ENCODE data around the gene CTSZ. TPM values are rescaled to one million over a fixed set of nuclear protein-coding genes. Genes with fewer than 3 reads are reported as not detected.

Gene CTSZ
- total RNA-seq, 1 donor from 2014 or later, result 109 TPM

DNA sequence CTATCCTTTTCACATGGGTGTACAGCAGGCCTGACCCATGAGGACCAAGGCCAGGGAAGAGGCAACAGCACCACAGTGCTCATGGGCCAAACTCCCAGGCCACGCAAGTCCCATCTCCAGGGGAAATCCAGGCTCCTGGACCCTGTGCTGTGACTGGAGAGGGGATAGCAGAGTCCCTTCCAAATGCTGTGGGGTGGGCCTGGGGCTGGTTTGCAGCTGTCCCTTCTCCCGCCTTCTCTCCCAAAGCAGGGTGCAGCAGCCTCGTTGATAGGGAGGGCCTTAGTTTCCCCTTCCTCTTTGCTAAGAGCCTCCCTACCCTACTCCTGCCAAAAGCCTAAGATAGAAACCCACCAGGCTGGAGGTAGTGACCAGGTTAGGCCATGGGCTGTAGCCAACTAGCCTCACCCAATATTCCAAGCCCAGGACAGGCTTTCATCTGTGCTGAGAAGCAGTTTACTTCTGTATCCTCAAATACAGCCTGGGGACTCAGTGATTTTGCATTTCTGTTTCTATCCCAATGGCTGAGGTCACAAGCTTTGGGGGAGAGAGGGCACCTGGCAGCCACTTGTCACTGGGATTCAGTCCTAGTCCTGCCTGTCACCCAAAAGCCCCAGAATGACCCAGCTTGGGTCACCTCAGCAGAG is 1.4 kb downstream of the CTSZ start:
- TF ChIP-seq, protein P1, sequence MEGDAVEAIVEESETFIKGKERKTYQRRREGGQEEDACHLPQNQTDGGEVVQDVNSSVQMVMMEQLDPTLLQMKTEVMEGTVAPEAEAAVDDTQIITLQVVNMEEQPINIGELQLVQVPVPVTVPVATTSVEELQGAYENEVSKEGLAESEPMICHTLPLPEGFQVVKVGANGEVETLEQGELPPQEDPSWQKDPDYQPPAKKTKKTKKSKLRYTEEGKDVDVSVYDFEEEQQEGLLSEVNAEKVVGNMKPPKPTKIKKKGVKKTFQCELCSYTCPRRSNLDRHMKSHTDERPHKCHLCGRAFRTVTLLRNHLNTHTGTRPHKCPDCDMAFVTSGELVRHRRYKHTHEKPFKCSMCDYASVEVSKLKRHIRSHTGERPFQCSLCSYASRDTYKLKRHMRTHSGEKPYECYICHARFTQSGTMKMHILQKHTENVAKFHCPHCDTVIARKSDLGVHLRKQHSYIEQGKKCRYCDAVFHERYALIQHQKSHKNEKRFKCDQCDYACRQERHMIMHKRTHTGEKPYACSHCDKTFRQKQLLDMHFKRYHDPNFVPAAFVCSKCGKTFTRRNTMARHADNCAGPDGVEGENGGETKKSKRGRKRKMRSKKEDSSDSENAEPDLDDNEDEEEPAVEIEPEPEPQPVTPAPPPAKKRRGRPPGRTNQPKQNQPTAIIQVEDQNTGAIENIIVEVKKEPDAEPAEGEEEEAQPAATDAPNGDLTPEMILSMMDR (IDR thresholded peaks at IDR 0.05; ENCODE audit: insufficient read depth, low read length, poor library complexity, severe bottlenecking), result no peak
- Histone ChIP-seq H3K27me3 (ENCODE audit: control insufficient read depth, insufficient read depth, low read length) (no peaks in the 10 kb centered on the region), H3K36me3 (ENCODE audit: control insufficient read depth, insufficient read depth, low read length) (no peaks in the 10 kb centered on the region), H3K4me3 (ENCODE audit: low read depth, low read length) (no peak overlapping the region)
- DNase-seq (ENCODE audit: low read depth), result no peak

DNA sequence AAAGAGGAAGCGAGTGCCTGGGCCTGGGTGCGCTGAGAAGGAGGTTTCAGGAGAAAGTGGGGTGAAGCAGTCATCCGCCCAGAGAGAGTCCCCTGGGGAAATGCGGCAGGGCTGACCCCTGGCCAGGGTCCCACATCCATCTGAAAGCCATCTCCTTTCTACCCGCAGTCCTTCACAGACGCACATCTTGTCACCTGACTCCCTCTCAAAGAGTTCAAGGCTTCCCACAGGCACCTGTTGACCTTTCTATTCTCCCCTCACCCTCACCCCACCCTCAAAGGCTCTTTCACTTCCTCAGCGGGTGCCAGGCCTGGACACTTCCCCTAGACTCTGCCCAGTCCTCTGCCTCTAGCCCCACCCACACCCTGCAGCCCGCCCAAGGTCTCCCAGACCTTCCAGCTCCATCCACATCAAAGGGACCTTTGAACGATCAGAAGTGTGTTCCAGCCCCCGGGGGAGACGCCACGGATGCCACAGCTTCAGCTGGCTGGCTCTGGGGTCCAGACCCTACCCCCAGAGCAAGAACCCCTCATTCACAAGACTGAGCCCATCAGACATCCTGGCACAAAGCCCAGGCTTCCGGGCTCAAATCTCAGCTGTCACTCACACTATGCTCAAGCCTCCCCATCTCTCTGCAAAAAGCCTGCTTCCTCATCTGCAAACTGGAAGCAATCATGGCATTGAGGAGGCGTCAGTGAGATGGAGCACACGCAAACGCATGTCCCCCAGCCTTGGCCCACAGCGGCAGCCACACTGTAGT is 2.1 kb downstream of the CTSZ start:
- no peak for DNase-seq (ENCODE audit: low read depth)
- Histone ChIP-seq H3K36me3 (ENCODE audit: control insufficient read depth, insufficient read depth, low read length) (no peaks in the 10 kb centered on the region), H3K27me3 (ENCODE audit: control insufficient read depth, insufficient read depth, low read length) (no peaks in the 10 kb centered on the region), H3K4me3 (ENCODE audit: low read depth, low read length) (no peak overlapping the region)
- TF ChIP-seq, protein P1 (IDR thresholded peaks at IDR 0.05; ENCODE audit: insufficient read depth, low read length, poor library complexity, severe bottlenecking), result no peak

DNA sequence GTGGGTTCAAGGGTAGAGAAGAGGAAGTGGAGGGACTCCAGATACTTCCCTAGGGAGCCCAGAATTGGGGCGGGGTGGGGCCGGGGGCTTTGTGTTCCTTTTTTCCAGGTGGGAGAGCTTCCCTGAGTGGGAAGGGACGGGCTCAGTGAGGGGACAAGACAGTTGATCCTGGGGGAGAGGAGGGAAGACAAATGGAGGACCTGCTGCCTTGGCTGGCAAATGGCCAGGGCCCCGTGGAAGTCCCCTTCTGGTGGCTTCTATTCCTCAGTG is 2.6 kb downstream of the CTSZ start:
- DNase-seq (ENCODE audit: low read depth), result no peak
- no peak overlapping the region for H3K4me3 ChIP-seq (ENCODE audit: low read depth, low read length)
- TF ChIP-seq, protein P1 (IDR thresholded peaks at IDR 0.05; ENCODE audit: insufficient read depth, low read length, poor library complexity, severe bottlenecking), result no peak
- no peaks in the 10 kb centered on the region for H3K27me3 ChIP-seq (ENCODE audit: control insufficient read depth, insufficient read depth, low read length)
- no peaks in the 10 kb centered on the region for H3K36me3 ChIP-seq (ENCODE audit: control insufficient read depth, insufficient read depth, low read length)

DNA sequence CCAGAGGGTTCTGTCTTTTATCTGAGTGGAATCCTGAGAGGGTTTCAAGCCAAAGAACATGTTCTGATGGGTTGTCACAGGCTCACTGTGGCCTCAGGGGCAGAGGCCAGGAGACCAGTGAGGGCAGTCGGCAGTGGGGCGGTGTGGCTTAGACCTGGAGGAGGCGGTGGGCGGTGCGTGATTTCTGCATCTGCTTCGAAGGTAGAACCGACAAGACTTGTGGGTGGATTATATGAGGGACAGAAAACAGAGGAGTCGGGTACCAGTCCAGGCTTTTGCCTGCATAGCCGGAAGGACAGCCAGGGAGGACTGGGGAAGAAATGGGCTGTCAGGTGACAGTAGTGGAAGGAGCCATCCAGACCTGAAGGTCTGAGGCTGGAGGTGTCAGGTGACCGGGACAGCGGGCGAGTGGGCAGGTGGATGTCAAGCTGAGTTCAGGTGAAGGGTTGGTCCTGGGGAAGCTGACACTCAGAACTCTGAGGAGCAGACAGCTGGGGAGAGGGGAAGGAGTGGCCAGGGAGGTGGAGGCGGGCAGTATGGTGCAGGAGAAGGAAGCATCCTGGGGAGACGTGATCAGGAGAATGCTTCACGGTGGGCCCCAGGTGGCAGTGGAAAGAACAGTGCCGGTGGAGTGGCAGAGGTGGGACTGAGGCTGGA is 3.1 kb downstream of the CTSZ start:
- Histone ChIP-seq H3K27me3 (ENCODE audit: control insufficient read depth, insufficient read depth, low read length) (no peaks in the 10 kb centered on the region), H3K36me3 (ENCODE audit: control insufficient read depth, insufficient read depth, low read length) (no peaks in the 10 kb centered on the region), H3K4me3 (ENCODE audit: low read depth, low read length) (no peak overlapping the region)
- DNase-seq (ENCODE audit: low read depth), result no peak
- TF ChIP-seq, protein P1 (IDR thresholded peaks at IDR 0.05; ENCODE audit: insufficient read depth, low read length, poor library complexity, severe bottlenecking), result no peak

DNA sequence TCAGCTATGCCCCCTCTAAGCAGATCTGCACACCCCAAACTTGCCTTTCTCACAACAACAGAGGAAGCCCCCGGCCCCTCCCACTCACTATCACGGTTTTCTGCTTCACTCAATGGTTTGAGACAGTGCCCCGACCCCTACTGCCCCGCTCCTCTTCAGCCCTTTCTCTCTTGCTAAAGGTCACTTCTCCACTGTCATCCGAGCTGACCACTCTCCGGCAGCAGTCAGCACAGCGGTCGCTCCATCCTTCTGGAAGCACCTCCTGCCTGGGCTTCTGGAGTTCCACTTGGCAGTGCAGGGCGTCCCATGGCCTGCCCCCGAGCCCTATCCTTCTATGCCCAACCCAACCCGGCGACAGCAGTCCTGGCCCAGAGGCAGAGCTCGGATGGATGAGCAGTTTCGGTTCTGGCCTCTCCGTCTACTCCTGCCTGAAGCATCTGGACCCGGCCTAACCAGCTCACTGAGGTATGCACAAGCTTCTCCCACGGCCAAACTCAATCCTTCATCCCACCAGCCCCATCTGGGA is 4.1 kb downstream of the CTSZ start:
- TF ChIP-seq, protein P1 (IDR thresholded peaks at IDR 0.05; ENCODE audit: insufficient read depth, low read length, poor library complexity, severe bottlenecking), result no peak
- no peaks in the 10 kb centered on the region for H3K27me3 ChIP-seq (ENCODE audit: control insufficient read depth, insufficient read depth, low read length)
- DNase-seq (ENCODE audit: low read depth), result no peak
- H3K4me3 ChIP-seq (ENCODE audit: low read depth, low read length), result no peak overlapping the region
- H3K36me3 ChIP-seq (ENCODE audit: control insufficient read depth, insufficient read depth, low read length), result no peaks in the 10 kb centered on the region
